A549 (cell line): Measurements from ENCODE around the gene TRIM17. TPM values are rescaled to one million over a fixed set of nuclear protein-coding genes. Genes with fewer than 3 reads are reported as not detected.

Source experiments
- ATAC-seq, 2 experiments: fragments of 200-7000 bp in 1 of 2; fragments of >200 bp in 1 of 2; cut with Nextera tagmentation in 1 of 2; cut with Tn5 transposase in 1 of 2; 3 replicates each; pipeline versions ENCODE4 v1.8.0 to v1.9.1; 2018 to 2020; ENCODE audit warnings: mild to moderate bottlenecking in 1 of 2, moderate library complexity in 1 of 2
- CTCF ChIA-PET: fragments of 300-600 bp; sonication (Branson Sonifier 250); formaldehyde crosslinking; extraction: SDS; loops from one replicate; lab custom pipeline; 2021; ENCODE audit warnings: antibody characterized with exemption, inconsistent platforms; lab: Yijun Ruan, JAX
- POLR2A ChIA-PET: fragments of 350-600 bp; formaldehyde crosslinking; extraction: SDS; loops from one replicate; lab custom pipeline; 2021; ENCODE audit warnings: antibody characterized with exemption, inconsistent platforms; lab: Yijun Ruan, JAX
- DNase-seq, 2 experiments: peaks; one replicate each; pipeline versions ENCODE4 v3.0.0 to v3.0.0-alpha.2; 2011 to 2016; ENCODE audit warnings: low read depth in 1 of 2, low spot score in 1 of 2
- FAIRE-seq: peaks from 2 replicates; lab custom pipeline; 2011; peaks lifted over from hg19 to GRCh38; lab: Jason Lieb, UNC
- H3K27ac ChIP-seq, 2 experiments: fragments of >200 bp; sonication (Bioruptor Twin); formaldehyde crosslinking; 3 replicates each; pipeline ENCODE4 v1.5.1; 2016 to 2017
- H3K4me1 ChIP-seq: fragments of >200 bp; sonication (Bioruptor Twin); formaldehyde crosslinking; 3 replicates; pipeline ENCODE4 v1.6.1; 2016
- H3K4me2 ChIP-seq: fragments of >200 bp; sonication (Bioruptor Twin); formaldehyde crosslinking; 3 replicates; pipeline ENCODE4 v1.6.1; 2016
- H3K4me3 ChIP-seq: fragments of >200 bp; sonication (Bioruptor Twin); formaldehyde crosslinking; 3 replicates; pipeline ENCODE4 v1.5.1; 2016
- H3K9me3 ChIP-seq: fragments of >200 bp; sonication (Bioruptor Twin); formaldehyde crosslinking; 3 replicates; pipeline ENCODE4 v1.6.1; 2016
- BHLHE40 ChIP-seq: IDR thresholded peaks from 2 replicates; pipeline ENCODE4 v1.6.1; 2012; ENCODE audit warnings: low read depth, low read length, inconsistent platforms
- CHD4 ChIP-seq: fragments of 200-600 bp; sonication (generic); IDR thresholded peaks from 2 replicates; pipeline ENCODE4 v1.6.1; 2016; ENCODE audit warnings: antibody characterized with exemption, mild to moderate bottlenecking, borderline replicate concordance
- EHF ChIP-seq: fragments of 250-450 bp; sonication (Bioruptor Pico); IDR thresholded peaks from 2 replicates; pipeline ENCODE4 v1.5.0; 2020; ENCODE audit warnings: mild to moderate bottlenecking
- EHMT2 ChIP-seq: fragments of 200-600 bp; sonication (generic); IDR thresholded peaks from 2 replicates; pipeline ENCODE4 v1.6.1; 2016; ENCODE audit warnings: antibody characterized with exemption, low read depth, mild to moderate bottlenecking, moderate library complexity
- HDAC2 ChIP-seq: fragments of 200-600 bp; sonication (generic); IDR thresholded peaks from 2 replicates; pipeline ENCODE4 v1.6.1; 2016
- KDM5A ChIP-seq: fragments of 200-600 bp; sonication (generic); IDR thresholded peaks from 2 replicates; pipeline ENCODE4 v1.6.1; 2016; ENCODE audit warnings: antibody characterized with exemption, mild to moderate bottlenecking
- MAFK ChIP-seq: fragments of 450-650 bp; IDR thresholded peaks from 2 replicates; pipeline ENCODE4 v1.6.1; 2014; ENCODE audit not compliant: partially characterized antibody
- NFE2L2 ChIP-seq: fragments of 150-350 bp; conservative IDR thresholded peaks from 2 replicates; pipeline ENCODE4 v1.6.1; 2014; ENCODE audit warnings: low read length
- NPAS2 ChIP-seq: fragments of 250-450 bp; sonication (Bioruptor Pico); IDR thresholded peaks from 2 replicates; pipeline ENCODE4 v1.8.0; 2022; ENCODE audit warnings: mild to moderate bottlenecking, moderate library complexity, borderline replicate concordance
- RCOR1 ChIP-seq: fragments of 150-350 bp; IDR thresholded peaks from 2 replicates; pipeline ENCODE4 v1.6.1; 2014; ENCODE audit warnings: antibody characterized with exemption, low read length, low read depth
- REST ChIP-seq: fragments of 200-600 bp; sonication (generic); IDR thresholded peaks from 2 replicates; pipeline ENCODE4 v1.6.1; 2016; ENCODE audit warnings: antibody characterized with exemption, mild to moderate bottlenecking, moderate library complexity
- RFX5 ChIP-seq: fragments of 450-650 bp; IDR thresholded peaks from 2 replicates; pipeline ENCODE4 v1.7.1; 2014; ENCODE audit warnings: antibody characterized with exemption, mild to moderate bottlenecking, moderate library complexity
- RNF2 ChIP-seq: fragments of 200-600 bp; sonication (generic); IDR thresholded peaks from 2 replicates; pipeline ENCODE4 v1.6.1; 2016; ENCODE audit warnings: low read depth, mild to moderate bottlenecking, antibody characterized with exemption, moderate library complexity, borderline replicate concordance
- ZC3H11A ChIP-seq: fragments of 450-650 bp; IDR thresholded peaks from 2 replicates; pipeline ENCODE4 v1.6.1; 2014; ENCODE audit warnings: antibody characterized with exemption, mild to moderate bottlenecking
- ZFP36 ChIP-seq: fragments of 450-650 bp; IDR thresholded peaks from 2 replicates; pipeline ENCODE4 v1.6.1; 2014; ENCODE audit warnings: borderline replicate concordance; ENCODE audit not compliant: partially characterized antibody
- WGBS: methylation state at CpG from one replicate; pipeline ENCODE4 v1.1.6; 2017; ENCODE audit errors: missing lambda C conversion rate; 5-methylcytosine and 5-hydroxymethylcytosine counted together
- polyA plus RNA-seq, 4 experiments: library from polyadenylated mRNA; depleted of rRNA in 3 of 4; stranded (reverse); fragments of >200 nt; fragmentation: RNase III in 1 of 4; extraction: RNeasy Plus Mini Kit Qiagen cat#74134 plus additional on column Dnase treatment in 1 of 4; gene quantifications; 2 replicates in 3 of 4; 3 replicates in 1 of 4; pipeline ENCODE4 v1.2.3, GENCODE V29; 2011 to 2017
- TF ChIP-seq, protein P1 (sequence below): fragments of >200 bp; sonication (Bioruptor Twin); formaldehyde crosslinking; IDR thresholded peaks from 3 replicates; pipeline ENCODE4 v1.5.1; 2016
- TF ChIP-seq, protein P2 (sequence below): fragments of 250-450 bp; sonication (Bioruptor Pico); IDR thresholded peaks from 2 replicates; pipeline ENCODE4 v1.5.0; 2020; ENCODE audit warnings: low read depth, mild to moderate bottlenecking, moderate library complexity
- TF ChIP-seq, protein P3 (sequence below): fragments of 150-350 bp; IDR thresholded peaks from 2 replicates; pipeline ENCODE4 v1.6.1; 2014; ENCODE audit warnings: low read depth, mild to moderate bottlenecking, low read length

Gene TRIM17
- polyA plus RNA-seq, 2 of the 4 experiments (the other 2 are of a cell fraction), result not detected

GRCh38 chr1:228456252-228457016 is 39.8 kb upstream of the TRIM17 start:
- DNase-seq (no peak), FAIRE-seq (no peak)
- H3K4me3 ChIP-seq, result peak overlapping the region; percentile 54
- WGBS, result 34% methylated on average over 6 of the region's 6 CpGs
- H3K27ac ChIP-seq, result peak overlapping the region; percentile 67 to 86; a peak in 5 of 6 replicates
- peaks cover 29% of the 10 kb centered on the region for H3K4me1 ChIP-seq
- TF ChIP-seq BHLHE40 (no peak), MAFK (peak; percentile 38)
- TF ChIP-seq, all 56 proteins: peak for 1
- Histone ChIP-seq H3K4me2 (peak overlapping the region; percentile 66), H3K9me3 (no peaks in the 10 kb centered on the region)
- CTCF ChIA-PET, result interaction anchor here (1.5 to 4.6 kb wide), 2 partner anchors 16 to 59 kb away, joined by 3 to 16 read pairs; no protein-coding TSS in a partner anchor
- no peak for ATAC-seq
- POLR2A ChIA-PET, result no interaction called here

GRCh38 chr1:228455715-228456114 is 39.1 kb upstream of the TRIM17 start:
- 16% methylated on average over 1 of the region's 1 CpG for WGBS
- POLR2A ChIA-PET, result no interaction called here
- no peak for DNase-seq
- H3K9me3 ChIP-seq, result no peaks in the 10 kb centered on the region
- FAIRE-seq, result no peak
- peaks cover 29% of the 10 kb centered on the region for H3K4me1 ChIP-seq
- CTCF ChIA-PET, result interaction anchor here (1.1 to 1.5 kb wide), 3 partner anchors 17 to 245 kb away, joined by 3 read pairs; no protein-coding TSS in a partner anchor
- ATAC-seq, result no peak
- TF ChIP-seq REST, result no peak
- no peak for TF ChIP-seq EHF (CRISPR knock-in tag)
- no peak for TF ChIP-seq ZC3H11A
- TF ChIP-seq, protein P1, sequence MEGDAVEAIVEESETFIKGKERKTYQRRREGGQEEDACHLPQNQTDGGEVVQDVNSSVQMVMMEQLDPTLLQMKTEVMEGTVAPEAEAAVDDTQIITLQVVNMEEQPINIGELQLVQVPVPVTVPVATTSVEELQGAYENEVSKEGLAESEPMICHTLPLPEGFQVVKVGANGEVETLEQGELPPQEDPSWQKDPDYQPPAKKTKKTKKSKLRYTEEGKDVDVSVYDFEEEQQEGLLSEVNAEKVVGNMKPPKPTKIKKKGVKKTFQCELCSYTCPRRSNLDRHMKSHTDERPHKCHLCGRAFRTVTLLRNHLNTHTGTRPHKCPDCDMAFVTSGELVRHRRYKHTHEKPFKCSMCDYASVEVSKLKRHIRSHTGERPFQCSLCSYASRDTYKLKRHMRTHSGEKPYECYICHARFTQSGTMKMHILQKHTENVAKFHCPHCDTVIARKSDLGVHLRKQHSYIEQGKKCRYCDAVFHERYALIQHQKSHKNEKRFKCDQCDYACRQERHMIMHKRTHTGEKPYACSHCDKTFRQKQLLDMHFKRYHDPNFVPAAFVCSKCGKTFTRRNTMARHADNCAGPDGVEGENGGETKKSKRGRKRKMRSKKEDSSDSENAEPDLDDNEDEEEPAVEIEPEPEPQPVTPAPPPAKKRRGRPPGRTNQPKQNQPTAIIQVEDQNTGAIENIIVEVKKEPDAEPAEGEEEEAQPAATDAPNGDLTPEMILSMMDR, result no peak
- TF ChIP-seq NPAS2 (CRISPR knock-in tag), result no peak
- no peak for TF ChIP-seq NFE2L2
- no peak for TF ChIP-seq RFX5
- no peak for TF ChIP-seq KDM5A
- no peak for TF ChIP-seq CHD4
- no peak for TF ChIP-seq RCOR1
- TF ChIP-seq EHMT2, result no peak
- no peak for TF ChIP-seq RNF2
- TF ChIP-seq ZFP36, result no peak
- no peak for TF ChIP-seq HDAC2
- TF ChIP-seq, protein P2, sequence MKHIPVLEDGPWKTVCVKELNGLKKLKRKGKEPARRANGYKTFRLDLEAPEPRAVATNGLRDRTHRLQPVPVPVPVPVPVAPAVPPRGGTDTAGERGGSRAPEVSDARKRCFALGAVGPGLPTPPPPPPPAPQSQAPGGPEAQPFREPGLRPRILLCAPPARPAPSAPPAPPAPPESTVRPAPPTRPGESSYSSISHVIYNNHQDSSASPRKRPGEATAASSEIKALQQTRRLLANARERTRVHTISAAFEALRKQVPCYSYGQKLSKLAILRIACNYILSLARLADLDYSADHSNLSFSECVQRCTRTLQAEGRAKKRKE (CRISPR knock-in tag), result no peak
- TF ChIP-seq, protein P3, sequence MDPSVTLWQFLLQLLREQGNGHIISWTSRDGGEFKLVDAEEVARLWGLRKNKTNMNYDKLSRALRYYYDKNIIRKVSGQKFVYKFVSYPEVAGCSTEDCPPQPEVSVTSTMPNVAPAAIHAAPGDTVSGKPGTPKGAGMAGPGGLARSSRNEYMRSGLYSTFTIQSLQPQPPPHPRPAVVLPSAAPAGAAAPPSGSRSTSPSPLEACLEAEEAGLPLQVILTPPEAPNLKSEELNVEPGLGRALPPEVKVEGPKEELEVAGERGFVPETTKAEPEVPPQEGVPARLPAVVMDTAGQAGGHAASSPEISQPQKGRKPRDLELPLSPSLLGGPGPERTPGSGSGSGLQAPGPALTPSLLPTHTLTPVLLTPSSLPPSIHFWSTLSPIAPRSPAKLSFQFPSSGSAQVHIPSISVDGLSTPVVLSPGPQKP, result no peak
- TF ChIP-seq, all 56 proteins: peak for 0
- Histone ChIP-seq H3K27ac (no peak overlapping the region), H3K4me3 (peak overlapping the region; percentile 54; the same call in 1 of the 3 replicates), H3K4me2 (peak overlapping the region; percentile 66)
